A673 (cell line): Measurements from ENCODE around the gene IQCE. TPM values are rescaled to one million over a fixed set of nuclear protein-coding genes. Genes with fewer than 3 reads are reported as not detected.

ENCODE experiments used
- BruUV-seq: library from RNA; stranded (reverse); fragments of 400-500 nt; replicated peaks from 2 replicates; lab custom pipeline; 2021; lab: Mats Ljungman, UMichigan
- CTCF ChIA-PET: fragments of 300-600 bp; sonication (Branson Sonifier 250); formaldehyde crosslinking; loops from one replicate; lab custom pipeline; 2022; ENCODE audit warnings: antibody characterized with exemption; lab: Charles Lee
- POLR2A ChIA-PET: fragments of 300-600 bp; sonication (Branson Sonifier 250); formaldehyde crosslinking; loops from one replicate; lab custom pipeline; 2022; ENCODE audit warnings: antibody characterized with exemption; ENCODE audit not compliant: low non-redundant PET; lab: Charles Lee
- DNase-seq: peaks from one replicate; pipeline ENCODE4 v3.0.0-alpha.2; 2015; ENCODE audit warnings: low spot score
- H3K27ac ChIP-seq: fragments of 200-600 bp; sonication (generic); 2 replicates; pipeline ENCODE4 v1.5.1; 2016; ENCODE audit warnings: mixed run types, low read depth, mild to moderate bottlenecking, mixed read lengths, antibody characterized with exemption, low read length; ENCODE audit not compliant: poor library complexity, severe bottlenecking
- H3K27me3 ChIP-seq: fragments of 200-600 bp; sonication (generic); replicated peaks from 2 replicates; pipeline ENCODE4 v1.6.1; 2017; ENCODE audit warnings: mixed run types, low read depth, mild to moderate bottlenecking, mixed read lengths, antibody characterized with exemption, low read length; ENCODE audit not compliant: insufficient read depth, poor library complexity
- H3K36me3 ChIP-seq: fragments of 200-600 bp; sonication (generic); 2 replicates; pipeline ENCODE4 v1.6.1; 2016; ENCODE audit warnings: mixed run types, mild to moderate bottlenecking, mixed read lengths, antibody characterized with exemption, low read length; ENCODE audit not compliant: insufficient read depth, poor library complexity, severe bottlenecking
- H3K4me1 ChIP-seq: fragments of 200-600 bp; sonication (generic); 2 replicates; pipeline ENCODE4 v1.6.1; 2017; ENCODE audit warnings: mixed run types, mild to moderate bottlenecking, mixed read lengths, antibody characterized with exemption, low read length; ENCODE audit not compliant: insufficient read depth, poor library complexity, severe bottlenecking
- H3K4me3 ChIP-seq: fragments of 200-600 bp; sonication (generic); 2 replicates; pipeline ENCODE4 v1.5.1; 2016; ENCODE audit warnings: low read depth, mixed run types, mild to moderate bottlenecking, mixed read lengths, low read length; ENCODE audit not compliant: poor library complexity, severe bottlenecking
- H3K9me3 ChIP-seq: fragments of 200-600 bp; sonication (generic); 2 replicates; pipeline ENCODE4 v1.6.1; 2016; ENCODE audit warnings: mixed run types, low read depth, mild to moderate bottlenecking, mixed read lengths, antibody characterized with exemption, low read length; ENCODE audit not compliant: poor library complexity, severe bottlenecking
- EZH2 ChIP-seq: fragments of 200-600 bp; sonication (generic); IDR thresholded peaks from 2 replicates; pipeline ENCODE4 v1.6.1; 2017; ENCODE audit warnings: borderline replicate concordance, low read depth, mild to moderate bottlenecking, mixed read lengths, antibody characterized with exemption, low read length; ENCODE audit not compliant: poor library complexity, severe bottlenecking
- intact Hi-C: fragments of 100-400 bp; cut with micrococcal nuclease; formaldehyde crosslinking; loops from one replicate; pipeline ENCODE4 v1.10.0; 2022; ENCODE audit not compliant: unreplicated experiment
- total RNA-seq: library from RNA; stranded (reverse); gene quantifications from 2 replicates; pipeline ENCODE4 v1.2.3, GENCODE V29; 2021
- TF ChIP-seq, protein P1 (sequence below): fragments of 300-800, 200-600 bp; sonication (generic); conservative IDR thresholded peaks from 2 replicates; pipeline ENCODE4 v1.5.1; 2017; ENCODE audit warnings: low read depth, mild to moderate bottlenecking, antibody characterized with exemption, low read length, moderate library complexity, mixed read lengths

IQCE gene
- total RNA-seq, 1 experiment from 2014 or later, result 35.4 TPM

DNA sequence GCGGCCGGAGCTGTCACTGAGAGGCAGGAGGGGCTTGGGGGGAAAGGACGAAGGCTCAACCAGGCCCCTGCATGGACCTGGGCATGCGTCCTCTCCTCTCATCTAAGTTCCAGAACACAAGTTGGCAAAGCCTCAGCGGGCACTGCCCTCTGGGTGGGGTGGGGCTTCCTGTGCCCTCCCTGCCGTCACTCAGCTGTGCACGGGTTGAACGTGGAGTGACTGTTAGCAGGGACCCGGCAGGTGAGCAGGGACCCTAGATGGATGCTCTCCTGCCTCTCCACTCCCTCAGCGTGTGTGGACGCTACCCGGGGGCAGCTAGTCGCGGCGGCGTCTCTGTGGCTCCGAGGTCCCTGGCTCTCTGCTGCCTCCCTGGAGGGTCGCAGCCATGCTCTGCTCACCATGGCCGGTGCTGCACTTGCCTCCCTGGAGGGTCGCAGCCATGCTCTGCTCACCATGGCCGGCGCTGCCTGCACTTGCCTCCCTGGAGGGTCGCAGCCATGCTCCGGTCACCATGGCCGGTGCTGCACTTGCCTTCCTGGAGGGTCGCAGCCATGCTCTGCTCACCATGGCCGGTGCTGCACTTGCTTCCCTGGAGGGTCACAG lies 36.6 kb downstream of the IQCE start:
- H3K36me3 ChIP-seq, result peaks cover 38% of the 10 kb centered on the region
- BruUV-seq, result no TSS peak
- no peak overlapping the region for H3K4me3 ChIP-seq
- intact Hi-C loops, result no loop called here
- POLR2A ChIA-PET, result no interaction called here
- no peaks in the 10 kb centered on the region for H3K27me3 ChIP-seq
- no peak for TF ChIP-seq EZH2
- TF ChIP-seq, protein P1, sequence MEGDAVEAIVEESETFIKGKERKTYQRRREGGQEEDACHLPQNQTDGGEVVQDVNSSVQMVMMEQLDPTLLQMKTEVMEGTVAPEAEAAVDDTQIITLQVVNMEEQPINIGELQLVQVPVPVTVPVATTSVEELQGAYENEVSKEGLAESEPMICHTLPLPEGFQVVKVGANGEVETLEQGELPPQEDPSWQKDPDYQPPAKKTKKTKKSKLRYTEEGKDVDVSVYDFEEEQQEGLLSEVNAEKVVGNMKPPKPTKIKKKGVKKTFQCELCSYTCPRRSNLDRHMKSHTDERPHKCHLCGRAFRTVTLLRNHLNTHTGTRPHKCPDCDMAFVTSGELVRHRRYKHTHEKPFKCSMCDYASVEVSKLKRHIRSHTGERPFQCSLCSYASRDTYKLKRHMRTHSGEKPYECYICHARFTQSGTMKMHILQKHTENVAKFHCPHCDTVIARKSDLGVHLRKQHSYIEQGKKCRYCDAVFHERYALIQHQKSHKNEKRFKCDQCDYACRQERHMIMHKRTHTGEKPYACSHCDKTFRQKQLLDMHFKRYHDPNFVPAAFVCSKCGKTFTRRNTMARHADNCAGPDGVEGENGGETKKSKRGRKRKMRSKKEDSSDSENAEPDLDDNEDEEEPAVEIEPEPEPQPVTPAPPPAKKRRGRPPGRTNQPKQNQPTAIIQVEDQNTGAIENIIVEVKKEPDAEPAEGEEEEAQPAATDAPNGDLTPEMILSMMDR, result no peak
- DNase-seq, result no peak
- no peaks in the 10 kb centered on the region for H3K4me1 ChIP-seq
- no peaks in the 10 kb centered on the region for H3K9me3 ChIP-seq
- CTCF ChIA-PET, result no interaction called here
- no peak overlapping the region for H3K27ac ChIP-seq

DNA sequence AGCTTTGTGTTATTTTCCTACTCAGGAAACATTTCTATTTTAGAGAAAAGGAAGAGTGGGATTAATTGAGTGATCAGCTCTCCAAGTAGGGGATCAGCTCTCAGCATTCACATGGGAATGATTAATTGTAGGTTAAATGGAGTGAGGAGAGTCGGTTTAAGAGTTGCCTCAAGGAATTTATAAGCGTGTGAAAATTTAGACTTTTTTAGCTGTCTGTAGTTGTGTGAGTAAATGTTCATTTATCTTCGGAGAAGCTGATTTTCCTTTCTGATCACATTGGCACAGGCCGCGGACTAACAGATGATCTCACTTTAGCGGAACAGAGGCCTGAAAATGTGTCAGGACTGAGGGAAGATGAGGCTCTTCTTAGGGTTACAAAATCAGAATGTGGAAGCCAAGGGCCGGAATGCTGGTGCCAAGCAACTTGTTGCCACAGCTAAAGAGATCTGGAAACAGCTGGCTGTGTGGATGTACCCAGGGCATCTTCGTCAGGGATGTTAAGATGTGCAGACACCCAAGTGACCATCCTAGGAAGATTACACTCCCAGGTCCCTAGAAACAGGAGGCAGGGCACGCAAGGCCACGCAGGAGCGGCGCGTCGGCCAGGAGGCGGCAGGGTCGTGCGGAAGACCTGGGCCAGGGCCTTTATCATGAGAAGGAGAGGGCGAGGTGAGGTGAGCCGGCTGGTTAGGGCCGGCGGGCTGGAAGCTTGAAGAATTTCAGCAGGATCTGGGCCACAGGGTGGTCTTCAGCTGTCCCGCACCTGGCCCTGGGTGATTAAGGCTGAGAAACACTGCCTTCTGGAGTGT lies 37.9 kb downstream of the IQCE start:
- no peak overlapping the region for H3K27ac ChIP-seq
- TF ChIP-seq EZH2, result no peak
- TF ChIP-seq, protein P1, result no peak
- intact Hi-C loops, result no loop called here
- no peak overlapping the region for H3K4me3 ChIP-seq
- ChIA-PET CTCF (no interaction called here), POLR2A (no interaction called here)
- H3K9me3 ChIP-seq, result no peaks in the 10 kb centered on the region
- no TSS peak for BruUV-seq
- H3K27me3 ChIP-seq, result no peaks in the 10 kb centered on the region
- H3K36me3 ChIP-seq, result peaks cover 38% of the 10 kb centered on the region
- no peak for DNase-seq
- H3K4me1 ChIP-seq, result no peaks in the 10 kb centered on the region

DNA sequence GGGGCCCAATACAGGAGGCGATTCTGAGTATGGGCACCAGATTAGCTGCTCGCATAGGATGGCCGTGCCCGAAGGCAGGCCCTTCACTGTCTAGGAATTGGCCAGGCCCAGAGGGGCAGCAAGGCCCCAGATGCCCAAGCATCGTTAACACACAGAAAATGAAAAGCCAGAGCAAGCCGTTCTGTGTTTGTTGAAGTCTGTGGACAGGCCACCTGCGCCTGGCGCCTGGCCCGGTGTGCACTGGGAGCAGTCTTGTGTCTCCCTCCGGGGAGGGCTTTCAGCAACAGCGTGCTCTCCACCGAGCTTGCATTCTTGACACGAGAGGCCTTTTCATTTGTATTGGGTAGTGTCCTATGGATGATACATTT lies 38.5 kb downstream of the IQCE start:
- ChIA-PET CTCF (no interaction called here), POLR2A (no interaction called here)
- no peak for DNase-seq
- H3K4me1 ChIP-seq, result no peaks in the 10 kb centered on the region
- no peaks in the 10 kb centered on the region for H3K9me3 ChIP-seq
- TF ChIP-seq, protein P1, result no peak
- TF ChIP-seq EZH2, result no peak
- no peak overlapping the region for H3K4me3 ChIP-seq
- peaks cover 38% of the 10 kb centered on the region for H3K36me3 ChIP-seq
- no peaks in the 10 kb centered on the region for H3K27me3 ChIP-seq
- no TSS peak for BruUV-seq
- H3K27ac ChIP-seq, result no peak overlapping the region
- intact Hi-C loops, result no loop called here
